Measurements from ENCODE around the gene LARGE1.

- TF ChIP-seq RAD21 (IDR thresholded peaks at IDR 0.05; ENCODE audit: low read depth) (no peak), CEBPB (IDR thresholded peaks at IDR 0.05; ENCODE audit: low read depth) (no peak), EZH2phosphoT487 (IDR thresholded peaks at IDR 0.05; ENCODE audit: borderline replicate concordance) (no peak), POLR2A (IDR thresholded peaks at IDR 0.05; ENCODE audit: borderline replicate concordance, extremely low read depth, insufficient read depth, insufficient read length) (no peak), EZH2 (IDR thresholded peaks at IDR 0.05) (no peak), ZNF274 (IDR thresholded peaks at IDR 0.05; ENCODE audit: low read depth, low read length) (no peak), POLR2AphosphoS5 (IDR thresholded peaks at IDR 0.05; ENCODE audit: low read depth, low read length) (no peak), REST (IDR thresholded peaks at IDR 0.05; ENCODE audit: low read depth) (no peak), YY1 (IDR thresholded peaks at IDR 0.05; ENCODE audit: extremely low read depth, insufficient replicate concordance, low read depth, low read length) (no peak)
- TF ChIP-seq, protein P1, sequence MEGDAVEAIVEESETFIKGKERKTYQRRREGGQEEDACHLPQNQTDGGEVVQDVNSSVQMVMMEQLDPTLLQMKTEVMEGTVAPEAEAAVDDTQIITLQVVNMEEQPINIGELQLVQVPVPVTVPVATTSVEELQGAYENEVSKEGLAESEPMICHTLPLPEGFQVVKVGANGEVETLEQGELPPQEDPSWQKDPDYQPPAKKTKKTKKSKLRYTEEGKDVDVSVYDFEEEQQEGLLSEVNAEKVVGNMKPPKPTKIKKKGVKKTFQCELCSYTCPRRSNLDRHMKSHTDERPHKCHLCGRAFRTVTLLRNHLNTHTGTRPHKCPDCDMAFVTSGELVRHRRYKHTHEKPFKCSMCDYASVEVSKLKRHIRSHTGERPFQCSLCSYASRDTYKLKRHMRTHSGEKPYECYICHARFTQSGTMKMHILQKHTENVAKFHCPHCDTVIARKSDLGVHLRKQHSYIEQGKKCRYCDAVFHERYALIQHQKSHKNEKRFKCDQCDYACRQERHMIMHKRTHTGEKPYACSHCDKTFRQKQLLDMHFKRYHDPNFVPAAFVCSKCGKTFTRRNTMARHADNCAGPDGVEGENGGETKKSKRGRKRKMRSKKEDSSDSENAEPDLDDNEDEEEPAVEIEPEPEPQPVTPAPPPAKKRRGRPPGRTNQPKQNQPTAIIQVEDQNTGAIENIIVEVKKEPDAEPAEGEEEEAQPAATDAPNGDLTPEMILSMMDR (IDR thresholded peaks at IDR 0.05 in 2 of 3, conservative IDR thresholded peaks at IDR 0.05 in 1 of 3; ENCODE audit: borderline replicate concordance in 1 of 3, insufficient read depth in 1 of 3, low read depth in 2 of 3, low read length in 2 of 3), result no peak
- TF ChIP-seq, protein P2, sequence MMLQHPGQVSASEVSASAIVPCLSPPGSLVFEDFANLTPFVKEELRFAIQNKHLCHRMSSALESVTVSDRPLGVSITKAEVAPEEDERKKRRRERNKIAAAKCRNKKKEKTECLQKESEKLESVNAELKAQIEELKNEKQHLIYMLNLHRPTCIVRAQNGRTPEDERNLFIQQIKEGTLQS (IDR thresholded peaks at IDR 0.05), result no peak
These were observed 598.8 kb downstream of the LARGE1 start for GRCh38 chr22:33321466-33321865.
